H1 (cell line): ENCODE measurements around the gene DUOXA1. TPM values are rescaled to one million over a fixed set of nuclear protein-coding genes. Genes with fewer than 3 reads are reported as not detected.

Experiments
- CTCF ChIA-PET: fragments of 300-600 bp; sonication (Branson Sonifier 250); formaldehyde crosslinking; loops from one replicate; lab custom pipeline; 2021; ENCODE audit not compliant: partially characterized antibody; lab: Charles Lee
- POLR2A ChIA-PET: fragments of 300-600 bp; sonication (Branson Sonifier 250); formaldehyde crosslinking; loops from one replicate; lab custom pipeline; 2021; ENCODE audit warnings: inconsistent platforms; ENCODE audit not compliant: partially characterized antibody; lab: Charles Lee
- DNase-seq, 2 experiments: peaks; one replicate each; pipeline versions ENCODE4 v3.0.0 to v3.0.0-alpha.2; 2010 to 2022; ENCODE audit warnings: low spot score in 2 of 2, low read depth in 1 of 2, mixed read lengths in 1 of 2
- FAIRE-seq: peaks from 2 replicates; lab custom pipeline; 2011; peaks lifted over from hg19 to GRCh38; lab: Jason Lieb, UNC
- H2AFZ ChIP-seq: 2 replicates; pipeline ENCODE4 v1.8.1; 2012; ENCODE audit warnings: low read length, inconsistent platforms
- H2AK5ac ChIP-seq: 2 replicates; pipeline ENCODE4 v1.6.1; 2013; ENCODE audit warnings: low read depth, low read length
- H2BK120ac ChIP-seq: replicated peaks from 2 replicates; pipeline ENCODE3; 2013; ENCODE audit warnings: low read depth, low read length, inconsistent platforms
- H2BK12ac ChIP-seq: 2 replicates; pipeline ENCODE4 v1.6.1; 2013; ENCODE audit warnings: low read depth, low read length
- H2BK15ac ChIP-seq: 2 replicates; pipeline ENCODE4 v1.6.1; 2013; ENCODE audit warnings: low read length
- H2BK20ac ChIP-seq: 2 replicates; pipeline ENCODE4 v1.6.1; 2013; ENCODE audit warnings: low read length
- H2BK5ac ChIP-seq: 2 replicates; pipeline ENCODE4 v1.6.1; 2013; ENCODE audit warnings: low read depth, low read length
- H3K14ac ChIP-seq: 2 replicates; pipeline ENCODE4 v1.6.1; 2013; ENCODE audit warnings: inconsistent platforms; ENCODE audit not compliant: insufficient read length
- H3K18ac ChIP-seq: 2 replicates; pipeline ENCODE4 v1.6.1; 2013; ENCODE audit warnings: low read length; ENCODE audit errors: extremely low read depth
- H3K23ac ChIP-seq: 2 replicates; pipeline ENCODE4 v1.6.1; 2013; ENCODE audit warnings: inconsistent platforms; ENCODE audit not compliant: insufficient read length
- H3K23me2 ChIP-seq: 2 replicates; pipeline ENCODE4 v1.6.1; 2013; ENCODE audit warnings: low read depth, low read length
- H3K27ac ChIP-seq: 2 replicates; pipeline ENCODE4 v1.6.1; 2011; ENCODE audit warnings: low read depth, low read length, inconsistent platforms
- H3K27me3 ChIP-seq, 4 experiments: replicated peaks in 1 of 4; 1 replicate in 1 of 4; 2 replicates in 3 of 4; pipeline versions ENCODE4 v1.6.1 to v1.8.1; 2011 to 2013; ENCODE audit warnings: low read length in 3 of 4, mild to moderate bottlenecking in 3 of 4, inconsistent platforms in 2 of 4, mixed read lengths in 2 of 4, moderate library complexity in 1 of 4; ENCODE audit not compliant: control insufficient read depth in 3 of 4, insufficient read depth in 3 of 4; ENCODE audit errors: extremely low read depth in 1 of 4
- H3K36me3 ChIP-seq, 4 experiments: 2 replicates each; pipeline versions ENCODE4 v1.6.1 to v1.8.1; 2011 to 2013; ENCODE audit warnings: mild to moderate bottlenecking in 4 of 4, low read length in 3 of 4, moderate library complexity in 2 of 4, control low read depth in 1 of 4, inconsistent platforms in 1 of 4; ENCODE audit not compliant: insufficient read depth in 4 of 4, control insufficient read depth in 2 of 4
- H3K4ac ChIP-seq: replicated peaks from 2 replicates; pipeline ENCODE3; 2013; ENCODE audit warnings: low read length, low read depth, mixed read lengths, inconsistent platforms; ENCODE audit not compliant: insufficient read length
- H3K4me1 ChIP-seq, 4 experiments: replicated peaks in 1 of 4; 1 replicate in 1 of 4; 2 replicates in 3 of 4; pipeline versions ENCODE4 v1.6.1 to v1.8.1; 2011 to 2013; ENCODE audit warnings: low read length in 3 of 4, inconsistent platforms in 2 of 4, mixed read lengths in 1 of 4; ENCODE audit not compliant: insufficient read depth in 4 of 4, control insufficient read depth in 3 of 4
- H3K4me2 ChIP-seq, 2 experiments: 2 replicates each; pipeline versions ENCODE4 v1.6.1 to v1.8.1; 2011 to 2013; ENCODE audit warnings: low read depth in 2 of 2, low read length in 2 of 2, control low read depth in 1 of 2, inconsistent platforms in 1 of 2, mild to moderate bottlenecking in 1 of 2; ENCODE audit not compliant: insufficient read depth in 1 of 2
- H3K4me3 ChIP-seq, 4 experiments: fragments of 200-600, 300-600 bp in 1 of 4; sonication (generic), shearing (Covaris generic), sonication (Bioruptor Twin) in 1 of 4; 2 replicates each; pipeline versions ENCODE4 v1.5.1 to v1.8.1; 2011 to 2016; ENCODE audit warnings: low read length in 4 of 4, low read depth in 3 of 4, control low read depth in 2 of 4, inconsistent platforms in 2 of 4, mild to moderate bottlenecking in 2 of 4, mixed read lengths in 1 of 4, moderate library complexity in 1 of 4; ENCODE audit not compliant: insufficient read depth in 2 of 4; ENCODE audit errors: extremely low read depth in 1 of 4
- H3K56ac ChIP-seq: replicated peaks from 2 replicates; pipeline ENCODE3; 2013; ENCODE audit warnings: low read depth, mild to moderate bottlenecking, mixed read lengths, low read length, inconsistent platforms; ENCODE audit not compliant: insufficient read length
- H3K79me1 ChIP-seq: 2 replicates; pipeline ENCODE4 v1.6.1; 2013; ENCODE audit warnings: low read depth, low read length, control low read depth
- H3K79me2 ChIP-seq, 2 experiments: 2 replicates each; pipeline versions ENCODE4 v1.6.1 to v1.8.1; 2012 to 2013; ENCODE audit warnings: low read length in 2 of 2, mild to moderate bottlenecking in 2 of 2, inconsistent platforms in 1 of 2; ENCODE audit not compliant: insufficient read depth in 2 of 2, control insufficient read depth in 1 of 2
- H3K9ac ChIP-seq, 4 experiments: replicated peaks in 1 of 4; 1 replicate in 1 of 4; 2 replicates in 3 of 4; pipeline versions ENCODE4 v1.6.1 to v1.8.1; 2011 to 2013; ENCODE audit warnings: low read depth in 3 of 4, low read length in 3 of 4, control low read depth in 2 of 4, mild to moderate bottlenecking in 2 of 4, moderate library complexity in 2 of 4, inconsistent platforms in 1 of 4; ENCODE audit errors: extremely low read depth in 1 of 4
- H3K9me3 ChIP-seq, 2 experiments: 2 replicates each; pipeline versions ENCODE4 v1.6.1 to v1.8.1; 2012 to 2013; ENCODE audit warnings: mild to moderate bottlenecking in 2 of 2, moderate library complexity in 2 of 2, control low read depth in 1 of 2, inconsistent platforms in 1 of 2, low read depth in 1 of 2, low read length in 1 of 2, mixed read lengths in 1 of 2; ENCODE audit not compliant: insufficient read depth in 2 of 2
- H4K20me1 ChIP-seq, 2 experiments: replicated peaks in 1 of 2; 2 replicates each; pipeline versions ENCODE3 to v1.8.1; 2011 to 2013; ENCODE audit warnings: inconsistent platforms in 2 of 2, low read length in 2 of 2, mild to moderate bottlenecking in 1 of 2; ENCODE audit not compliant: insufficient read depth in 2 of 2, control insufficient read depth in 1 of 2
- H4K5ac ChIP-seq: 2 replicates; pipeline ENCODE4 v1.6.1; 2013; ENCODE audit warnings: low read length, low read depth, mixed read lengths, inconsistent platforms; ENCODE audit not compliant: insufficient read length
- H4K8ac ChIP-seq: 2 replicates; pipeline ENCODE4 v1.8.0; 2013; ENCODE audit warnings: mild to moderate bottlenecking, moderate library complexity, low read length, inconsistent platforms; ENCODE audit not compliant: insufficient read depth; ENCODE audit errors: extremely low read depth
- H4K91ac ChIP-seq: replicated peaks from 2 replicates; pipeline ENCODE3; 2013; ENCODE audit warnings: low read length, mixed read lengths, inconsistent platforms; ENCODE audit not compliant: insufficient read length
- CHD2 ChIP-seq: IDR thresholded peaks from 2 replicates; pipeline ENCODE4 v1.6.1; 2012; ENCODE audit warnings: low read length, improper control_type of control experiment
- EP300 ChIP-seq, 2 experiments: IDR thresholded peaks; 1 replicate in 1 of 2; 2 replicates in 1 of 2; pipeline ENCODE4 v1.6.1; 2011 to 2012; ENCODE audit warnings: low read depth in 2 of 2, low read length in 2 of 2, mild to moderate bottlenecking in 2 of 2, borderline replicate concordance in 1 of 2, inconsistent platforms in 1 of 2, moderate library complexity in 1 of 2
- EZH2 ChIP-seq: fragments of 200-600 bp; sonication (generic); IDR thresholded peaks from 2 replicates; pipeline ENCODE4 v1.7.1; 2012; ENCODE audit warnings: low read depth, mild to moderate bottlenecking, moderate library complexity, low read length, inconsistent platforms; ENCODE audit not compliant: severe bottlenecking
- HDAC2 ChIP-seq, 2 experiments: fragments of 300-600 bp in 1 of 2; sonication (generic) in 1 of 2; IDR thresholded peaks; 2 replicates each; pipeline ENCODE4 v1.6.1; 2011 to 2012; ENCODE audit warnings: low read depth in 2 of 2, low read length in 2 of 2, mild to moderate bottlenecking in 2 of 2, moderate library complexity in 2 of 2, borderline replicate concordance in 1 of 2, inconsistent platforms in 1 of 2
- MAFK ChIP-seq: IDR thresholded peaks from 2 replicates; pipeline ENCODE4 v1.6.1; 2012; ENCODE audit warnings: low read depth, mild to moderate bottlenecking, improper control_type of control experiment, low read length
- NANOG ChIP-seq: IDR thresholded peaks from 2 replicates; pipeline ENCODE4 v1.6.1; 2011; ENCODE audit warnings: low read length, low read depth, mild to moderate bottlenecking, inconsistent platforms; ENCODE audit not compliant: insufficient read depth, poor library complexity, severe bottlenecking
- PHF8 ChIP-seq: fragments of 200-600 bp; sonication (generic); conservative IDR thresholded peaks from 2 replicates; pipeline ENCODE4 v1.7.1; 2012; ENCODE audit warnings: low read depth, mild to moderate bottlenecking, inconsistent platforms, low read length, moderate library complexity
- POLR2A ChIP-seq, 2 experiments: IDR thresholded peaks; 1 replicate in 1 of 2; 2 replicates in 1 of 2; pipeline ENCODE4 v1.6.1; 2011; ENCODE audit warnings: low read depth in 2 of 2, low read length in 2 of 2, mild to moderate bottlenecking in 2 of 2; ENCODE audit errors: control extremely low read depth in 1 of 2
- RNF2 ChIP-seq: fragments of 200-900, 300-1000 bp; sonication (generic); IDR thresholded peaks from 2 replicates; pipeline ENCODE4 v1.7.1; 2016; ENCODE audit warnings: borderline replicate concordance, low read depth, mild to moderate bottlenecking, antibody characterized with exemption, low read length; ENCODE audit not compliant: poor library complexity, severe bottlenecking; ENCODE audit errors: missing control alignments
- RXRA ChIP-seq: IDR thresholded peaks from 2 replicates; pipeline ENCODE4 v1.6.1; 2011; ENCODE audit warnings: low read depth, mild to moderate bottlenecking, low read length, moderate library complexity; ENCODE audit not compliant: insufficient read depth
- SRF ChIP-seq: IDR thresholded peaks from 2 replicates; pipeline ENCODE4 v1.6.1; 2011; ENCODE audit warnings: mild to moderate bottlenecking, low read depth, low read length, moderate library complexity
- USF2 ChIP-seq: IDR thresholded peaks from 2 replicates; pipeline ENCODE4 v1.6.1; 2011; ENCODE audit warnings: low read length, improper control_type of control experiment
- WGBS, 2 experiments: shearing (Covaris generic) in 1 of 2; methylation state at CpG; one replicate each; pipeline versions ENCODE4 v1.1.6 to v1.1.7; 2013 to 2015; ENCODE audit warnings: low lambda C conversion rate in 2 of 2, mixed read lengths in 2 of 2, inconsistent platforms in 1 of 2, low coverage in 1 of 2, missing lambda C conversion rate in 1 of 2; ENCODE audit not compliant: insufficient replicate concordance in 2 of 2, insufficient coverage in 1 of 2, insufficient read length in 1 of 2; ENCODE audit errors: extremely low coverage in 1 of 2, missing lambda C conversion rate in 1 of 2; 5-methylcytosine and 5-hydroxymethylcytosine counted together
- polyA plus RNA-seq, 7 experiments: library from polyadenylated mRNA; depleted of rRNA in 3 of 7; stranded (reverse) in 5 of 7; unstranded in 2 of 7; fragments of >200 nt in 5 of 7; fragments of 200-250 nt in 2 of 7; gene quantifications; 1 replicate in 5 of 7; 2 replicates in 1 of 7; 4 replicates in 1 of 7; pipeline versions ENCODE4 v1.2.1 to v1.2.3, GENCODE V29; 2011 to 2013; ENCODE audit warnings: missing spikeins in 2 of 7, mixed read lengths in 2 of 7
- total RNA-seq: library from RNA; stranded (reverse); fragmentation: NEBNext Ultra II Directional; extraction: Animal tissue kit (Norgen Biotek cat#: 25700); gene quantifications from 2 replicates; pipeline ENCODE4 v1.2.1, GENCODE V29; 2021

Gene DUOXA1
- total and polyA plus RNA-seq, 2 of the 8 experiments (the other 6 are each of a cell fraction or from before 2014, with no cell fraction given): 0.18 TPM; not detected in 1

- Histone ChIP-seq H3K4me3 (no peak overlapping the region), H2BK5ac (no peak overlapping the region), H2AK5ac (no peak overlapping the region), H3K27me3 (no peaks in the 10 kb centered on the region), H3K27ac (no peak overlapping the region), H3K23me2 (no peaks in the 10 kb centered on the region), H2BK20ac (no peak overlapping the region), H2AFZ (no peak overlapping the region), H3K4me1 (no peaks in the 10 kb centered on the region; a peak in 1 of 7 replicates), H2BK12ac (no peak overlapping the region), H4K20me1 (no peaks in the 10 kb centered on the region), H3K36me3 (no peaks in the 10 kb centered on the region), H3K14ac (no peak overlapping the region), H3K23ac (no peak overlapping the region), H3K56ac (no peak overlapping the region), H3K4me2 (no peak overlapping the region), H3K9me3 (no peaks in the 10 kb centered on the region), H4K8ac (peak overlapping the region; percentile 57; the same call in 1 of the 2 replicates), H3K9ac (no peak overlapping the region), H2BK15ac (no peak overlapping the region), H2BK120ac (no peak overlapping the region), H3K18ac (no peak overlapping the region), H3K79me1 (no peaks in the 10 kb centered on the region), H4K5ac (no peak overlapping the region), H3K79me2 (no peaks in the 10 kb centered on the region), H3K4ac (no peak overlapping the region), H4K91ac (no peak overlapping the region)
- DNase-seq (no peak), FAIRE-seq (no peak)
- ChIA-PET POLR2A (interaction anchor here (1.1 kb wide), 1 partner anchor 71 kb away, joined by 3 read pairs; the partner anchor contains the start of gene SORD), CTCF (interaction anchor here (0.6 to 1.6 kb wide), 5 partner anchors 12 to 58 kb away, joined by 3 to 7 read pairs (median 4); no protein-coding TSS in a partner anchor)
- 84% methylated on average over 9 of the region's 9 CpGs; no CpG with 5 or more reads in 1 of the 2 experiments for WGBS, 2 experiments
- TF ChIP-seq MAFK (no peak), HDAC2 (IDR thresholded peaks at IDR 0.05; ENCODE audit: borderline replicate concordance in 1 of 2, low read depth in 2 of 2, low read length in 2 of 2) (no peak), NANOG (no peak), USF2 (no peak), EZH2 (no peak), RNF2 (no peak), SRF (no peak), POLR2A (IDR thresholded peaks at IDR 0.05; ENCODE audit: control extremely low read depth in 1 of 2, low read depth in 2 of 2, low read length in 2 of 2) (no peak), CHD2 (no peak), RXRA (no peak), PHF8 (no peak), EP300 (IDR thresholded peaks at IDR 0.05; ENCODE audit: borderline replicate concordance in 1 of 2, low read depth in 2 of 2, low read length in 2 of 2) (no peak)
Measured at GRCh38 chr15:45094358-45094730, 35.3 kb downstream of the DUOXA1 start.
